HCT116 (cell line): ENCODE data around the gene SLC22A23. TPM values are rescaled to one million over a fixed set of nuclear protein-coding genes. Genes with fewer than 3 reads are reported as not detected.

Experiments
- ATAC-seq: fragments of 200-7000 bp; cut with Tn5 transposase; 2 replicates; pipeline ENCODE4 v1.9.1; 2020; ENCODE audit warnings: mild to moderate bottlenecking, moderate library complexity
- BruUV-seq: library from RNA; stranded (reverse); fragments of 400-500 nt; replicated peaks from 2 replicates; lab custom pipeline; 2021; lab: Mats Ljungman, UMichigan
- CTCF ChIA-PET: fragments of 300-600 bp; sonication (Branson Sonifier 250); formaldehyde crosslinking; loops from one replicate; lab custom pipeline; 2021; ENCODE audit warnings: antibody characterized with exemption; lab: Charles Lee
- POLR2A ChIA-PET: fragments of 300-600, 350-600 bp; sonication (Branson Sonifier 250); formaldehyde crosslinking; loops from one replicate; lab custom pipeline; 2021; ENCODE audit warnings: antibody characterized with exemption; lab: Charles Lee
- RAD21 ChIA-PET, 2 experiments: fragments of 300-600 bp; sonication (Branson Sonifier 250); formaldehyde crosslinking; loops; one replicate each; lab custom pipeline; 2023; ENCODE audit warnings: low total read pairs in 2 of 2; ENCODE audit not compliant: uncharacterized antibody in 2 of 2, unreplicated experiment in 2 of 2, low non-redundant PET in 1 of 2; lab: Charles Lee
- DNase-seq: peaks from one replicate; pipeline ENCODE4 v3.0.0-alpha.2; 2010; ENCODE audit warnings: low read depth, low spot score
- H2AFZ ChIP-seq: fragments of 200-600 bp; shearing (Covaris generic), sonication (generic); 2 replicates; pipeline ENCODE4 v1.6.1; 2017; ENCODE audit warnings: low read depth, mixed run types, mixed read lengths, antibody characterized with exemption, low read length; ENCODE audit not compliant: poor library complexity, severe bottlenecking
- H3K27ac ChIP-seq: 2 replicates; pipeline ENCODE4 v1.5.1; 2012; ENCODE audit warnings: low read depth, low read length
- H3K27me3 ChIP-seq: fragments of 200-600 bp; sonication (generic); 2 replicates; pipeline ENCODE4 v1.6.1; 2016; ENCODE audit warnings: mixed run types, low read length, mixed read lengths; ENCODE audit not compliant: insufficient read depth
- H3K36me3 ChIP-seq, 2 experiments: fragments of 200-500 bp in 1 of 2; fragments of 200-600 bp in 1 of 2; sonication (Bioruptor generic) in 1 of 2; sonication (generic) in 1 of 2; 2 replicates each; pipeline versions ENCODE4 v1.5.1 to v1.6.1; 2014 to 2016; ENCODE audit warnings: low read length in 2 of 2, inconsistent platforms in 1 of 2, mixed read lengths in 1 of 2, mixed run types in 1 of 2; ENCODE audit not compliant: insufficient read depth in 2 of 2, control insufficient read depth in 1 of 2
- H3K4me1 ChIP-seq, 2 experiments: fragments of 200-600 bp in 1 of 2; sonication (generic) in 1 of 2; 2 replicates each; pipeline versions ENCODE4 v1.5.1 to v1.6.1; 2012 to 2017; ENCODE audit warnings: low read length in 2 of 2, inconsistent platforms in 1 of 2, mild to moderate bottlenecking in 1 of 2, mixed read lengths in 1 of 2, mixed run types in 1 of 2, moderate library complexity in 1 of 2; ENCODE audit not compliant: insufficient read depth in 2 of 2, control insufficient read depth in 1 of 2
- H3K4me2 ChIP-seq: fragments of 200-600 bp; sonication (generic); 2 replicates; pipeline ENCODE4 v1.6.1; 2017; ENCODE audit warnings: mixed run types, low read length, mixed read lengths
- H3K4me3 ChIP-seq, 2 experiments: fragments of 200-600 bp in 1 of 2; sonication (generic) in 1 of 2; replicated peaks in 1 of 2; 2 replicates each; pipeline ENCODE4 v1.5.1; 2011 to 2016; ENCODE audit warnings: low read length in 2 of 2, control low read depth in 1 of 2, low read depth in 1 of 2, mild to moderate bottlenecking in 1 of 2, mixed read lengths in 1 of 2, mixed run types in 1 of 2
- H3K79me2 ChIP-seq: fragments of 200-600 bp; sonication (generic); 2 replicates; pipeline ENCODE4 v1.6.1; 2017; ENCODE audit warnings: mild to moderate bottlenecking, mixed run types, low read length, moderate library complexity, mixed read lengths; ENCODE audit not compliant: insufficient read depth
- H3K9ac ChIP-seq: fragments of 200-600 bp; sonication (generic); 2 replicates; pipeline ENCODE4 v1.6.1; 2016; ENCODE audit warnings: low read length, mixed read lengths
- H3K9me2 ChIP-seq: fragments of 200-600 bp; sonication (generic), shearing (Covaris generic); 2 replicates; pipeline ENCODE4 v1.6.1; 2017; ENCODE audit warnings: mixed run types, mild to moderate bottlenecking, moderate library complexity; ENCODE audit not compliant: insufficient read depth
- H3K9me3 ChIP-seq, 2 experiments: fragments of 200-500 bp in 1 of 2; fragments of 200-600 bp in 1 of 2; sonication (Bioruptor generic) in 1 of 2; sonication (generic) in 1 of 2; 2 replicates each; pipeline ENCODE4 v1.6.1; 2014 to 2017; ENCODE audit warnings: low read length in 2 of 2, mixed read lengths in 2 of 2, inconsistent platforms in 1 of 2, low read depth in 1 of 2, mild to moderate bottlenecking in 1 of 2, mixed run types in 1 of 2, moderate library complexity in 1 of 2; ENCODE audit not compliant: control insufficient read depth in 1 of 2, insufficient read depth in 1 of 2
- H4K20me1 ChIP-seq: fragments of 200-600 bp; sonication (generic), shearing (Covaris generic); 2 replicates; pipeline ENCODE4 v1.6.1; 2017; ENCODE audit warnings: mixed run types, mild to moderate bottlenecking, moderate library complexity; ENCODE audit not compliant: insufficient read depth
- CTCF ChIP-seq, 3 experiments: fragments of 200-600 bp in 1 of 3; sonication (generic) in 1 of 3; IDR thresholded peaks in 2 of 3; conservative IDR thresholded peaks in 1 of 3; 2 replicates each; pipeline ENCODE4 v1.5.1; 2012 to 2017; ENCODE audit warnings: low read depth in 2 of 3, low read length in 2 of 3, antibody characterized with exemption in 1 of 3, borderline replicate concordance in 1 of 3, control low read depth in 1 of 3, mild to moderate bottlenecking in 1 of 3, mixed read lengths in 1 of 3, mixed run types in 1 of 3, moderate library complexity in 1 of 3; ENCODE audit not compliant: insufficient read depth in 1 of 3
- POLR2A ChIP-seq: IDR thresholded peaks from 2 replicates; pipeline ENCODE4 v1.7.0; 2011; ENCODE audit warnings: borderline replicate concordance; ENCODE audit not compliant: insufficient read depth, insufficient read length; ENCODE audit errors: extremely low read depth
- POLR2AphosphoS5 ChIP-seq: IDR thresholded peaks from 2 replicates; pipeline ENCODE4 v1.6.1; 2011; ENCODE audit warnings: mild to moderate bottlenecking, low read depth, low read length, moderate library complexity
- SP1 ChIP-seq: IDR thresholded peaks from 2 replicates; pipeline ENCODE4 v1.6.1; 2012; ENCODE audit warnings: low read depth
- YY1 ChIP-seq: IDR thresholded peaks from 2 replicates; pipeline ENCODE4 v1.6.1; 2011; ENCODE audit warnings: low read length, low read depth, moderate library complexity, mild to moderate bottlenecking; ENCODE audit not compliant: insufficient replicate concordance; ENCODE audit errors: extremely low read depth
- intact Hi-C: fragments of 100-400 bp; cut with micrococcal nuclease; formaldehyde crosslinking; loops from 2 replicates; pipeline ENCODE4 v1.10.0; 2022
- total RNA-seq: library from RNA; stranded (reverse); gene quantifications from one replicate; pipeline ENCODE4 v1.2.1, GENCODE V29; 2021; ENCODE audit not compliant: unreplicated experiment

Gene SLC22A23
- total RNA-seq, 1 experiment from 2014 or later: 11.5 TPM

- Histone ChIP-seq H3K79me2 (no peaks in the 10 kb centered on the region), H3K27ac (no peak overlapping the region), H3K9me2 (no peaks in the 10 kb centered on the region), H3K36me3 (no peaks in the 10 kb centered on the region), H2AFZ (no peak overlapping the region), H3K4me3 (no peak overlapping the region), H4K20me1 (no peaks in the 10 kb centered on the region), H3K4me1 (peaks cover 2 to 20% of the 10 kb centered on the region in 2 experiments; a peak in 2 of 4 replicates), H3K9me3 (no peaks in the 10 kb centered on the region), H3K9ac (no peak overlapping the region), H3K27me3 (no peaks in the 10 kb centered on the region), H3K4me2 (no peak overlapping the region)
- TF ChIP-seq POLR2A (no peak), YY1 (no peak), CTCF (IDR thresholded peaks at IDR 0.05 in 2 of 3, conservative IDR thresholded peaks at IDR 0.05 in 1 of 3; ENCODE audit: borderline replicate concordance in 1 of 3, insufficient read depth in 1 of 3, low read depth in 2 of 3, low read length in 2 of 3) (no peak), POLR2AphosphoS5 (no peak)
- DNase-seq (no peak), ATAC-seq (no peak)
- intact Hi-C loops: no loop called here
- ChIA-PET CTCF (interaction anchor here (1.8 kb wide), 1 partner anchor 11 kb away, joined by 7 read pairs; no protein-coding TSS in a partner anchor), POLR2A (no interaction called here), RAD21 (no interaction called here)
- no TSS peak for BruUV-seq
These were observed 34.9 kb downstream of the SLC22A23 start for GRCh38 chr6:3421791-3422434.

- no peaks in the 10 kb centered on the region for H3K9me3 ChIP-seq
- peaks cover 2 to 20% of the 10 kb centered on the region in 2 experiments; a peak in 2 of 4 replicates for H3K4me1 ChIP-seq
- no TSS peak for BruUV-seq
- no peaks in the 10 kb centered on the region for H4K20me1 ChIP-seq
- no peak for ATAC-seq
- no peak overlapping the region for H3K4me3 ChIP-seq
- no peak overlapping the region for H3K27ac ChIP-seq
- H3K4me2 ChIP-seq: no peak overlapping the region
- H3K36me3 ChIP-seq: no peaks in the 10 kb centered on the region
- RAD21 ChIA-PET: no interaction called here
- TF ChIP-seq SP1: no peak
- DNase-seq: no peak
- POLR2A ChIA-PET: no interaction called here
- no peaks in the 10 kb centered on the region for H3K79me2 ChIP-seq
- no peak overlapping the region for H2AFZ ChIP-seq
- H3K9ac ChIP-seq: no peak overlapping the region
- CTCF ChIA-PET: interaction anchor here (1.8 kb wide), 1 partner anchor 10 kb away, joined by 7 read pairs; no protein-coding TSS in a partner anchor
- intact Hi-C loops: no loop called here
- no peaks in the 10 kb centered on the region for H3K27me3 ChIP-seq
- no peaks in the 10 kb centered on the region for H3K9me2 ChIP-seq
These were observed 35.7 kb downstream of the SLC22A23 start for GRCh38 chr6:3421143-3421542.
